ENCODE measurements around the gene TCTN2. TPM values are rescaled to one million over a fixed set of nuclear protein-coding genes. Genes with fewer than 3 reads are reported as not detected.

Gene TCTN2
- total RNA-seq, 1 donor from 2014 or later = 15.8 TPM

DNA sequence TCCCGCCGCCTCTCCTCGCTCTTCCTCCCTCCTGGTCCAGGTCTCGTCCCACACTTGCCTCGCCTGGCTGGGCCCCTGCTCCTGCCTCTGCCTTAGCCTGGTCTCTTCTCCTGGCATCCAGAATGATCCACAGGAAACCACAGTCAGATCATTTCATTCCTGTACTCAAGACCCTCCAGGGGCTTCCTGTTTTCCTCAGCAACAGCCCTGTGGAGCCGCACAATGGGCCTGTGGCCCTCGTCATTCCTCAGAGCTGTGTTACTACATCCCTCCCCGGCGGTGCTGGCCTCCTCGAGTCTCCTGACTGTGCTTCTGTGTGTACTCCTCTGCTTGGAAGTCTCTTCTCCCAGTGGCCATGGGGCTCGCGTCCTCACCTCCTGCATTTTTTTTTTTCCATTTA is 61.3 kb downstream of the TCTN2 start:
- Mint-ChIP-seq H3K27me3 (ENCODE audit: insufficient read depth, low read depth) (peaks cover 2% of the 10 kb centered on the region), H3K27ac (no peak overlapping the region), H3K4me1 (no peaks in the 10 kb centered on the region), H3K36me3 (peaks cover 48% of the 10 kb centered on the region), H3K4me3 (no peak overlapping the region), H3K9me3 (no peaks in the 10 kb centered on the region)
- Histone ChIP-seq H3K4me1 (no peaks in the 10 kb centered on the region), H2AFZ (replicated peaks) (no peak overlapping the region), H4K20me1 (ENCODE audit: low read depth) (no peaks in the 10 kb centered on the region), H3K27me3 (no peaks in the 10 kb centered on the region), H3K4me3 (no peak overlapping the region), H3K9me3 (ENCODE audit: low read depth) (no peaks in the 10 kb centered on the region), H3F3A (ENCODE audit: low read depth) (no peaks in the 10 kb centered on the region), H3K4me2 (no peak overlapping the region), H3K27ac (no peak overlapping the region), H3K79me2 (ENCODE audit: low read depth) (no peaks in the 10 kb centered on the region), H3K9ac (no peak overlapping the region), H3K36me3 (peaks cover 4% of the 10 kb centered on the region)
- no peak for TF ChIP-seq EZH2phosphoT487 (IDR thresholded peaks at IDR 0.05)
- TF ChIP-seq, protein P1, sequence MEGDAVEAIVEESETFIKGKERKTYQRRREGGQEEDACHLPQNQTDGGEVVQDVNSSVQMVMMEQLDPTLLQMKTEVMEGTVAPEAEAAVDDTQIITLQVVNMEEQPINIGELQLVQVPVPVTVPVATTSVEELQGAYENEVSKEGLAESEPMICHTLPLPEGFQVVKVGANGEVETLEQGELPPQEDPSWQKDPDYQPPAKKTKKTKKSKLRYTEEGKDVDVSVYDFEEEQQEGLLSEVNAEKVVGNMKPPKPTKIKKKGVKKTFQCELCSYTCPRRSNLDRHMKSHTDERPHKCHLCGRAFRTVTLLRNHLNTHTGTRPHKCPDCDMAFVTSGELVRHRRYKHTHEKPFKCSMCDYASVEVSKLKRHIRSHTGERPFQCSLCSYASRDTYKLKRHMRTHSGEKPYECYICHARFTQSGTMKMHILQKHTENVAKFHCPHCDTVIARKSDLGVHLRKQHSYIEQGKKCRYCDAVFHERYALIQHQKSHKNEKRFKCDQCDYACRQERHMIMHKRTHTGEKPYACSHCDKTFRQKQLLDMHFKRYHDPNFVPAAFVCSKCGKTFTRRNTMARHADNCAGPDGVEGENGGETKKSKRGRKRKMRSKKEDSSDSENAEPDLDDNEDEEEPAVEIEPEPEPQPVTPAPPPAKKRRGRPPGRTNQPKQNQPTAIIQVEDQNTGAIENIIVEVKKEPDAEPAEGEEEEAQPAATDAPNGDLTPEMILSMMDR (IDR thresholded peaks at IDR 0.05) = no peak
- TF ChIP-seq EZH2 (IDR thresholded peaks at IDR 0.05) = no peak
- no peak for DNase-seq (ENCODE audit: low spot score)

DNA sequence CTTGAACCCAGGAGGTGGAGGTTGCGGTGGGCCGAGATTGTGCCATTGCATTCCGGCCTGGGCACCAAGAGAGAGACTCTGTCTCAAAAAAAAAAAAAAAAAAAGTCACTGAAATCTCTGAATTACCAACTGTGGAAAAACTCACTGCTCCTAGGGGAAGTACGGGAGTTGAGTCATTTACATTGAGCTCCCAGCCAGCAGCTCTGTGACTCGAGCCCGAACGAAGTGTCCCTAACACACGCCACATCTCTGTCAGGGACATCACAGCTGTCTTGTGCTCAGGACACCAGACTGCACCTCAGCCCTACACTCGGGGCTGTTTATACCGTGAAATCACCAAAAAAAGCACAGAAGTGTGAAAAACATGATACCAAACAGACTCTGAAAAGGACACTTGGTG is 62.3 kb downstream of the TCTN2 start:
- Mint-ChIP-seq H3K27ac (no peak overlapping the region), H3K9me3 (no peaks in the 10 kb centered on the region), H3K36me3 (peaks cover 42% of the 10 kb centered on the region), H3K27me3 (ENCODE audit: insufficient read depth, low read depth) (peaks cover 2% of the 10 kb centered on the region), H3K4me1 (no peaks in the 10 kb centered on the region), H3K4me3 (no peak overlapping the region)
- TF ChIP-seq EZH2 (IDR thresholded peaks at IDR 0.05) (no peak), EZH2phosphoT487 (IDR thresholded peaks at IDR 0.05) (no peak)
- TF ChIP-seq, protein P1 (IDR thresholded peaks at IDR 0.05) = no peak
- no peak for DNase-seq (ENCODE audit: low spot score)
- Histone ChIP-seq H3K36me3 (peaks cover 7% of the 10 kb centered on the region), H4K20me1 (ENCODE audit: low read depth) (no peaks in the 10 kb centered on the region), H3K79me2 (ENCODE audit: low read depth) (no peaks in the 10 kb centered on the region), H3K27me3 (no peaks in the 10 kb centered on the region), H3K27ac (no peak overlapping the region), H3K9me3 (ENCODE audit: low read depth) (no peaks in the 10 kb centered on the region), H3K4me1 (no peaks in the 10 kb centered on the region), H3F3A (ENCODE audit: low read depth) (no peaks in the 10 kb centered on the region), H3K4me3 (no peak overlapping the region), H3K4me2 (no peak overlapping the region), H2AFZ (replicated peaks) (no peak overlapping the region), H3K9ac (no peak overlapping the region)

DNA sequence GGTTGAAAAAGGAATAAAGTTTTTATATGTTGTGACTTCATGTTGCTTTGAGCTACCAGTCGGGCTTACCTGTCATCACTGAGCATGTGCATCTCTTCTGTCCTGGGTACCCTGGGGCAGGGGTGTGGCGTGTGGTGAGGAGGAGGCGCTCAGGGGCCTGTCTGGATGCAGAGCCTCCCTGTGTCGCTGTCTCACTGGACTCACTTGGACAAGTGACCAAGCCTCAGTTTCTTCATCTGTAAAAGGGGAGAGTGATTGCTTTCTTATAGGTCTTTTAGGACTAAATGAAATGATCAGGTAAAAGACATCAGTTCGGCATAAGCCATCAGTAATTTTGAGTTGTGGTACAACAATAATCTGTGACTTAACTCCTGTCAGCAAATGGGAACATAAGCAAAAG is 63.4 kb downstream of the TCTN2 start:
- H3K9ac ChIP-seq = no peak overlapping the region

More for the DNA sequence above, 63.4 kb downstream of the TCTN2 start:
- H3F3A ChIP-seq (ENCODE audit: low read depth) = no peaks in the 10 kb centered on the region
- no peaks in the 10 kb centered on the region for H3K9me3 Mint-ChIP-seq
- peaks cover 39% of the 10 kb centered on the region for H3K36me3 Mint-ChIP-seq
- no peak for DNase-seq (ENCODE audit: low spot score)
- no peak overlapping the region for H3K4me2 ChIP-seq
- H3K27ac Mint-ChIP-seq = no peak overlapping the region
- peaks cover 2% of the 10 kb centered on the region for H3K27me3 Mint-ChIP-seq (ENCODE audit: insufficient read depth, low read depth)
- no peak overlapping the region for H3K4me3 ChIP-seq
- TF ChIP-seq, protein P1 (IDR thresholded peaks at IDR 0.05) = no peak
- TF ChIP-seq EZH2 (IDR thresholded peaks at IDR 0.05) = no peak
- H3K9me3 ChIP-seq (ENCODE audit: low read depth) = no peaks in the 10 kb centered on the region
- H3K79me2 ChIP-seq (ENCODE audit: low read depth) = no peaks in the 10 kb centered on the region
- H3K36me3 ChIP-seq = peaks cover 7% of the 10 kb centered on the region
- H3K4me3 Mint-ChIP-seq = no peak overlapping the region
- no peaks in the 10 kb centered on the region for H4K20me1 ChIP-seq (ENCODE audit: low read depth)
- no peaks in the 10 kb centered on the region for H3K4me1 Mint-ChIP-seq
- H3K27me3 ChIP-seq = no peaks in the 10 kb centered on the region
- H3K27ac ChIP-seq = no peak overlapping the region
- no peaks in the 10 kb centered on the region for H3K4me1 ChIP-seq
- H2AFZ ChIP-seq (replicated peaks) = no peak overlapping the region
